ENCODE data around the gene ARSD.
A peak's percentile ranks its signal among the peaks of the same experiment; 100 is the strongest.
"Not testable (repeated sequence)": the region's sequence is repeated elsewhere in the genome, so short reads cannot be mapped to it uniquely, and the experiment has no call there.

Gene ARSD

GRCh38 chrX:2933125-2933900 is 4.2 kb upstream of the ARSD start:
- no peak for DNase-seq (ENCODE audit: low read depth in 2 of 2)

GRCh38 chrX:2931612-2932011 is 2.5 kb upstream of the ARSD start:
- no peak for DNase-seq (ENCODE audit: low read depth in 2 of 2)

- DNase-seq (ENCODE audit: low read depth in 2 of 2), result no peak
Observed at GRCh38 chrX:2931155-2931554, 2.0 kb upstream of the ARSD start.

- DNase-seq (ENCODE audit: low read depth in 2 of 2), result peak in 1 of 2 donors; percentile 1
Observed at GRCh38 chrX:2928191-2928582, 952 bp downstream of the ARSD start.

- no peak for DNase-seq (ENCODE audit: low read depth in 2 of 2)
Observed at GRCh38 chrX:2926664-2927275, 2.4 kb downstream of the ARSD start.

- DNase-seq (ENCODE audit: low read depth in 2 of 2), result not testable (repeated sequence)
Observed at GRCh38 chrX:2926255-2926654, 2.9 kb downstream of the ARSD start.

GRCh38 chrX:2924151-2924550 is 5.0 kb downstream of the ARSD start:
- no peak for DNase-seq (ENCODE audit: low read depth in 2 of 2)

- no peak for DNase-seq (ENCODE audit: low read depth in 2 of 2)
Observed at GRCh38 chrX:2921750-2922149, 7.4 kb downstream of the ARSD start.

- no peak for DNase-seq (ENCODE audit: low read depth in 2 of 2)
Observed at GRCh38 chrX:2921193-2921592, 7.9 kb downstream of the ARSD start.

GRCh38 chrX:2917767-2918166 is 11.4 kb downstream of the ARSD start:
- no peak for DNase-seq (ENCODE audit: low read depth in 2 of 2)

GRCh38 chrX:2913118-2913517 is 16.0 kb downstream of the ARSD start:
- DNase-seq (ENCODE audit: low read depth in 2 of 2), result no peak

GRCh38 chrX:2910109-2910508 is 19.0 kb downstream of the ARSD start:
- no peak for DNase-seq (ENCODE audit: low read depth in 2 of 2)

- DNase-seq (ENCODE audit: low read depth in 2 of 2), result no peak
Observed at GRCh38 chrX:2908125-2908685, 20.9 kb downstream of the ARSD start.

- DNase-seq (ENCODE audit: low read depth in 2 of 2), result no peak
Observed at GRCh38 chrX:2907295-2907694, 21.8 kb downstream of the ARSD start.

- DNase-seq (ENCODE audit: low read depth in 2 of 2), result no peak
Observed at GRCh38 chrX:2903366-2903765, 25.8 kb downstream of the ARSD start.

GRCh38 chrX:2902841-2903240 is 26.3 kb downstream of the ARSD start:
- no peak for DNase-seq (ENCODE audit: low read depth in 2 of 2)

GRCh38 chrX:2901367-2902036 is 27.6 kb downstream of the ARSD start:
- DNase-seq (ENCODE audit: low read depth in 2 of 2), result no peak

- DNase-seq (ENCODE audit: low read depth in 2 of 2), result no peak
Observed at GRCh38 chrX:2898846-2899512, 30.2 kb downstream of the ARSD start.

- DNase-seq (ENCODE audit: low read depth in 2 of 2), result peak in 1 of 2 donors; percentile 3
Observed at GRCh38 chrX:2897690-2898623, 31.2 kb downstream of the ARSD start.

GRCh38 chrX:2897311-2897689 is 31.8 kb downstream of the ARSD start:
- DNase-seq (ENCODE audit: low read depth in 2 of 2), result no peak

GRCh38 chrX:2894885-2895292 is 34.2 kb downstream of the ARSD start:
- DNase-seq (ENCODE audit: low read depth in 2 of 2), result no peak
